Glutamatergic neuron (in vitro differentiated cells): Measurements from ENCODE around the gene FJX1. TPM values are rescaled to one million over a fixed set of nuclear protein-coding genes. Genes with fewer than 3 reads are reported as not detected.
A peak's percentile ranks its signal among the peaks of the same experiment; 100 is the strongest.
"Not testable (repeated sequence)": the region's sequence is repeated elsewhere in the genome, so short reads cannot be mapped to it uniquely, and the experiment has no call there.

Source experiments
- DNase-seq: peaks from one replicate; pipeline ENCODE4 v3.0.0; 2022
- H3K27ac Mint-ChIP-seq: one replicate; pipeline ENCODE4 v1.8.0; 2020; ENCODE audit warnings: mild to moderate bottlenecking, mixed read lengths, inconsistent platforms; ENCODE audit not compliant: unreplicated experiment
- H3K27me3 Mint-ChIP-seq: one replicate; pipeline ENCODE4 v1.8.0; 2020; ENCODE audit warnings: mild to moderate bottlenecking, moderate library complexity, mixed read lengths, inconsistent platforms; ENCODE audit not compliant: unreplicated experiment
- H3K36me3 Mint-ChIP-seq: one replicate; pipeline ENCODE4 v1.8.0; 2020; ENCODE audit warnings: mild to moderate bottlenecking, mixed read lengths, inconsistent platforms; ENCODE audit not compliant: unreplicated experiment
- H3K4me1 Mint-ChIP-seq: one replicate; pipeline ENCODE4 v1.8.0; 2020; ENCODE audit warnings: mild to moderate bottlenecking, low read depth, mixed read lengths, inconsistent platforms; ENCODE audit not compliant: unreplicated experiment
- H3K4me3 Mint-ChIP-seq: one replicate; pipeline ENCODE4 v1.8.0; 2020; ENCODE audit warnings: mild to moderate bottlenecking, mixed read lengths, inconsistent platforms; ENCODE audit not compliant: unreplicated experiment
- H3K9me3 Mint-ChIP-seq: one replicate; pipeline ENCODE4 v1.8.0; 2020; ENCODE audit warnings: mild to moderate bottlenecking, moderate library complexity, mixed read lengths, inconsistent platforms; ENCODE audit not compliant: unreplicated experiment
- CTCF ChIP-seq: fragments of 200-600 bp; sonication (generic); IDR thresholded peaks from one replicate; pipeline ENCODE4 v1.5.0; 2021; ENCODE audit not compliant: partially characterized antibody, unreplicated experiment
- total RNA-seq: library from RNA; stranded (reverse); fragmentation: NEBNext Ultra II Directional; extraction: Animal tissue kit (Norgen Biotek cat#: 25700); gene quantifications from one replicate; pipeline ENCODE4 v1.2.1, GENCODE V29; 2021; ENCODE audit not compliant: unreplicated experiment

Gene FJX1
- total RNA-seq, 1 donor from 2014 or later, result 74.3 TPM

GRCh38 chr11:35662649-35663407, 44.6 kb downstream of the FJX1 start, which contains the start of gene TRIM44:
TSS of gene TRIM44 (plus strand) at chr11:35662775. CDS start at chr11:35663112, 337 bp downstream.
- H3K27me3 Mint-ChIP-seq, result peaks cover 14% of the 10 kb centered on the region
- H3K9me3 Mint-ChIP-seq, result peaks cover 20% of the 10 kb centered on the region
- peaks cover 27% of the 10 kb centered on the region for H3K36me3 Mint-ChIP-seq
- peak; percentile 79 for DNase-seq
- H3K4me3 Mint-ChIP-seq, result peak within 1 kb of the TSS; percentile 93
- peaks cover 17% of the 10 kb centered on the region for H3K4me1 Mint-ChIP-seq
- peak within 1 kb of the TSS; percentile 95 for H3K27ac Mint-ChIP-seq
- no peak for TF ChIP-seq CTCF

GRCh38 chr11:35663408-35663702, 45.1 kb downstream of the FJX1 start:
- TF ChIP-seq CTCF, result no peak
- peaks cover 27% of the 10 kb centered on the region for H3K36me3 Mint-ChIP-seq
- peaks cover 13% of the 10 kb centered on the region for H3K27me3 Mint-ChIP-seq
- H3K4me3 Mint-ChIP-seq, result peak overlapping the region; percentile 91
- no peak for DNase-seq
- peaks cover 17% of the 10 kb centered on the region for H3K4me1 Mint-ChIP-seq
- peaks cover 20% of the 10 kb centered on the region for H3K9me3 Mint-ChIP-seq
- peak overlapping the region; percentile 80 for H3K27ac Mint-ChIP-seq

- H3K9me3 Mint-ChIP-seq, result peaks cover 20% of the 10 kb centered on the region
Observed at GRCh38 chr11:35664977-35665441, 46.7 kb downstream of the FJX1 start.

GRCh38 chr11:35667257-35667656, 49.0 kb downstream of the FJX1 start:
- Mint-ChIP-seq H3K27ac (no peak overlapping the region), H3K4me1 (peaks cover 14% of the 10 kb centered on the region), H3K9me3 (peaks cover 14% of the 10 kb centered on the region), H3K4me3 (no peak overlapping the region), H3K36me3 (peaks cover 27% of the 10 kb centered on the region), H3K27me3 (peaks cover 7% of the 10 kb centered on the region)
- DNase-seq, result no peak
- TF ChIP-seq CTCF, result no peak

More at GRCh38 chr11:35664977-35665441, 46.7 kb downstream of the FJX1 start:
- Mint-ChIP-seq H3K36me3 (peaks cover 27% of the 10 kb centered on the region), H3K4me3 (peak overlapping the region; percentile 91), H3K27me3 (peaks cover 13% of the 10 kb centered on the region), H3K4me1 (peaks cover 17% of the 10 kb centered on the region), H3K27ac (no peak overlapping the region)
- no peak for TF ChIP-seq CTCF
- no peak for DNase-seq

- not testable (repeated sequence) for H3K27me3 Mint-ChIP-seq, H3K27ac Mint-ChIP-seq, DNase-seq, H3K9me3 Mint-ChIP-seq, H3K4me3 Mint-ChIP-seq
- H3K36me3 Mint-ChIP-seq, result peaks cover 27% of the 10 kb centered on the region
- peaks cover 20% of the 10 kb centered on the region for H3K4me1 Mint-ChIP-seq
Observed at GRCh38 chr11:35668350-35668749, 50.1 kb downstream of the FJX1 start.

Other genes with a start within 250 kb of the FJX1 start
- 54.3 TPM for gene SLC1A2, start 198.9 kb upstream of the FJX1 start, total RNA-seq
- 10.6 TPM for gene PAMR1, start 92.8 kb upstream of the FJX1 start, total RNA-seq
- 53.3 TPM for gene TRIM44, start 44.3 kb downstream of the FJX1 start, total RNA-seq